HEK293T (cell line): ENCODE data around the gene ANO2.

Source experiments
- ELF4 ChIP-seq: fragments of 450-650 bp; IDR thresholded peaks from 2 replicates; pipeline ENCODE4 v1.6.1; 2017; ENCODE audit warnings: antibody characterized with exemption
- FOXK2 ChIP-seq: fragments of 450-650 bp; IDR thresholded peaks from 2 replicates; pipeline ENCODE4 v1.6.1; 2016; ENCODE audit warnings: mild to moderate bottlenecking
- HDGF ChIP-seq: fragments of 450-650 bp; IDR thresholded peaks from 2 replicates; pipeline ENCODE4 v1.6.1; 2017; ENCODE audit warnings: antibody characterized with exemption, borderline replicate concordance
- PKNOX1 ChIP-seq: fragments of 450-650 bp; IDR thresholded peaks from 2 replicates; pipeline ENCODE4 v1.6.1; 2016
- SP1 ChIP-seq: fragments of 450-650 bp; IDR thresholded peaks from 2 replicates; pipeline ENCODE4 v1.6.1; 2017
- SUZ12 ChIP-seq: fragments of 450-650 bp; IDR thresholded peaks from 2 replicates; pipeline ENCODE4 v1.6.1; 2016; ENCODE audit warnings: mild to moderate bottlenecking
- TARDBP ChIP-seq: fragments of 450-650 bp; IDR thresholded peaks from 2 replicates; pipeline ENCODE4 v1.6.1; 2016

GRCh38 chr12:5948696-5949095 lies 3.6 kb upstream of the ANO2 start:
- TF ChIP-seq SUZ12 (no peak), PKNOX1 (no peak), FOXK2 (no peak), SP1 (no peak), HDGF (no peak), ELF4 (no peak), TARDBP (no peak)
